ENCODE results near the gene FAM9A.

The FAM9A gene

DNA sequence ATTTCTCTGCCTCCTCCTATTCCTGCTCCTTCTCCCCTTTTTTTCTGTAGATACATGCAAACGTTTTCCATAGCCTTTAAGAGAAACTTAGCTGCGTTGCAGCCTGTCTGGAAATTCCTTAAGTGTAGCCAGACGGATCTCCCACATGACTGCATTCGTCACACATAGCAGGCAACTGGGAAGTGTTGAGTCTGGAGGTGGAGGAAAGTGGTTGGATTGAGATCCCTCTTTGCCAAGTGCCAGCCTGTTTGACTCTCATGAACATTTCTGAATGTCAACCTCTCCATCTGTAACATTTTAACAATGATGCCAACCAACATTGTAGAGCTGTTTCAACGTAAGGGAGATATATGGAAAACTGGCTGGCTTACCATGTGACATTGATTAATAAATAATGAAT lies 45.1 kb upstream of the FAM9A start:
- TF ChIP-seq BACH2 (CRISPR knock-in tag; IDR thresholded peaks at IDR 0.05; ENCODE audit: borderline replicate concordance) = no peak
- no peak for TF ChIP-seq CSDC2 (CRISPR knock-in tag; IDR thresholded peaks at IDR 0.05)
- no peak for TF ChIP-seq OSR1 (CRISPR knock-in tag; IDR thresholded peaks at IDR 0.05)
- TF ChIP-seq ISL1 (CRISPR knock-in tag; IDR thresholded peaks at IDR 0.05) = no peak
- TF ChIP-seq TOX (CRISPR knock-in tag; IDR thresholded peaks at IDR 0.05; ENCODE audit: borderline replicate concordance) = no peak
- TF ChIP-seq, protein P1, sequence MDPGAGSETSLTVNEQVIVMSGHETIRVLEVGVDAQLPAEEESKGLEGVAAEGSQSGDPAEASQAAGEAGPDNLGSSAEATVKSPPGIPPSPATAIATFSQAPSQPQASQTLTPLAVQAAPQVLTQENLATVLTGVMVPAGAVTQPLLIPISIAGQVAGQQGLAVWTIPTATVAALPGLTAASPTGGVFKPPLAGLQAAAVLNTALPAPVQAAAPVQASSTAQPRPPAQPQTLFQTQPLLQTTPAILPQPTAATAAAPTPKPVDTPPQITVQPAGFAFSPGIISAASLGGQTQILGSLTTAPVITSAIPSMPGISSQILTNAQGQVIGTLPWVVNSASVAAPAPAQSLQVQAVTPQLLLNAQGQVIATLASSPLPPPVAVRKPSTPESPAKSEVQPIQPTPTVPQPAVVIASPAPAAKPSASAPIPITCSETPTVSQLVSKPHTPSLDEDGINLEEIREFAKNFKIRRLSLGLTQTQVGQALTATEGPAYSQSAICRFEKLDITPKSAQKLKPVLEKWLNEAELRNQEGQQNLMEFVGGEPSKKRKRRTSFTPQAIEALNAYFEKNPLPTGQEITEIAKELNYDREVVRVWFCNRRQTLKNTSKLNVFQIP (CRISPR knock-in tag; IDR thresholded peaks at IDR 0.05; ENCODE audit: borderline replicate concordance, low read depth) = no peak
- TF ChIP-seq, protein P2, sequence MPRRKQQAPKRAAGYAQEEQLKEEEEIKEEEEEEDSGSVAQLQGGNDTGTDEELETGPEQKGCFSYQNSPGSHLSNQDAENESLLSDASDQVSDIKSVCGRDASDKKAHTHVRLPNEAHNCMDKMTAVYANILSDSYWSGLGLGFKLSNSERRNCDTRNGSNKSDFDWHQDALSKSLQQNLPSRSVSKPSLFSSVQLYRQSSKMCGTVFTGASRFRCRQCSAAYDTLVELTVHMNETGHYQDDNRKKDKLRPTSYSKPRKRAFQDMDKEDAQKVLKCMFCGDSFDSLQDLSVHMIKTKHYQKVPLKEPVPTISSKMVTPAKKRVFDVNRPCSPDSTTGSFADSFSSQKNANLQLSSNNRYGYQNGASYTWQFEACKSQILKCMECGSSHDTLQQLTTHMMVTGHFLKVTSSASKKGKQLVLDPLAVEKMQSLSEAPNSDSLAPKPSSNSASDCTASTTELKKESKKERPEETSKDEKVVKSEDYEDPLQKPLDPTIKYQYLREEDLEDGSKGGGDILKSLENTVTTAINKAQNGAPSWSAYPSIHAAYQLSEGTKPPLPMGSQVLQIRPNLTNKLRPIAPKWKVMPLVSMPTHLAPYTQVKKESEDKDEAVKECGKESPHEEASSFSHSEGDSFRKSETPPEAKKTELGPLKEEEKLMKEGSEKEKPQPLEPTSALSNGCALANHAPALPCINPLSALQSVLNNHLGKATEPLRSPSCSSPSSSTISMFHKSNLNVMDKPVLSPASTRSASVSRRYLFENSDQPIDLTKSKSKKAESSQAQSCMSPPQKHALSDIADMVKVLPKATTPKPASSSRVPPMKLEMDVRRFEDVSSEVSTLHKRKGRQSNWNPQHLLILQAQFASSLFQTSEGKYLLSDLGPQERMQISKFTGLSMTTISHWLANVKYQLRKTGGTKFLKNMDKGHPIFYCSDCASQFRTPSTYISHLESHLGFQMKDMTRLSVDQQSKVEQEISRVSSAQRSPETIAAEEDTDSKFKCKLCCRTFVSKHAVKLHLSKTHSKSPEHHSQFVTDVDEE (CRISPR knock-in tag; IDR thresholded peaks at IDR 0.05) = no peak
- no peak for ATAC-seq

GRCh38 chrX:8845469-8845868 lies 44.3 kb upstream of the FAM9A start:
- TF ChIP-seq, protein P2 (CRISPR knock-in tag; IDR thresholded peaks at IDR 0.05) = no peak
- TF ChIP-seq ARNTL (CRISPR knock-in tag; IDR thresholded peaks at IDR 0.05; ENCODE audit: borderline replicate concordance, low read depth) = no peak
- no peak for TF ChIP-seq ZNF565 (CRISPR knock-in tag; conservative IDR thresholded peaks at IDR 0.05; ENCODE audit: low read depth)
- TF ChIP-seq RARB (CRISPR knock-in tag; IDR thresholded peaks at IDR 0.05) = no peak
- no peak for TF ChIP-seq CSDC2 (CRISPR knock-in tag; IDR thresholded peaks at IDR 0.05)
- TF ChIP-seq ZNF8 (CRISPR knock-in tag; IDR thresholded peaks at IDR 0.05) = no peak
- TF ChIP-seq, protein P3, sequence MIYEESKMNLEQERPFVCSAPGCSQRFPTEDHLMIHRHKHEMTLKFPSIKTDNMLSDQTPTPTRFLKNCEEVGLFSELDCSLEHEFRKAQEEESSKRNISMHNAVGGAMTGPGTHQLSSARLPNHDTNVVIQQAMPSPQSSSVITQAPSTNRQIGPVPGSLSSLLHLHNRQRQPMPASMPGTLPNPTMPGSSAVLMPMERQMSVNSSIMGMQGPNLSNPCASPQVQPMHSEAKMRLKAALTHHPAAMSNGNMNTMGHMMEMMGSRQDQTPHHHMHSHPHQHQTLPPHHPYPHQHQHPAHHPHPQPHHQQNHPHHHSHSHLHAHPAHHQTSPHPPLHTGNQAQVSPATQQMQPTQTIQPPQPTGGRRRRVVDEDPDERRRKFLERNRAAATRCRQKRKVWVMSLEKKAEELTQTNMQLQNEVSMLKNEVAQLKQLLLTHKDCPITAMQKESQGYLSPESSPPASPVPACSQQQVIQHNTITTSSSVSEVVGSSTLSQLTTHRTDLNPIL (CRISPR knock-in tag; IDR thresholded peaks at IDR 0.05; ENCODE audit: low read depth) = no peak
- TF ChIP-seq ZNF70 (CRISPR knock-in tag; IDR thresholded peaks at IDR 0.05) = no peak
- no peak for TF ChIP-seq ZFP30 (CRISPR knock-in tag; IDR thresholded peaks at IDR 0.05)
- TF ChIP-seq ESRRG (CRISPR knock-in tag; IDR thresholded peaks at IDR 0.05) = no peak
- TF ChIP-seq, protein P4, sequence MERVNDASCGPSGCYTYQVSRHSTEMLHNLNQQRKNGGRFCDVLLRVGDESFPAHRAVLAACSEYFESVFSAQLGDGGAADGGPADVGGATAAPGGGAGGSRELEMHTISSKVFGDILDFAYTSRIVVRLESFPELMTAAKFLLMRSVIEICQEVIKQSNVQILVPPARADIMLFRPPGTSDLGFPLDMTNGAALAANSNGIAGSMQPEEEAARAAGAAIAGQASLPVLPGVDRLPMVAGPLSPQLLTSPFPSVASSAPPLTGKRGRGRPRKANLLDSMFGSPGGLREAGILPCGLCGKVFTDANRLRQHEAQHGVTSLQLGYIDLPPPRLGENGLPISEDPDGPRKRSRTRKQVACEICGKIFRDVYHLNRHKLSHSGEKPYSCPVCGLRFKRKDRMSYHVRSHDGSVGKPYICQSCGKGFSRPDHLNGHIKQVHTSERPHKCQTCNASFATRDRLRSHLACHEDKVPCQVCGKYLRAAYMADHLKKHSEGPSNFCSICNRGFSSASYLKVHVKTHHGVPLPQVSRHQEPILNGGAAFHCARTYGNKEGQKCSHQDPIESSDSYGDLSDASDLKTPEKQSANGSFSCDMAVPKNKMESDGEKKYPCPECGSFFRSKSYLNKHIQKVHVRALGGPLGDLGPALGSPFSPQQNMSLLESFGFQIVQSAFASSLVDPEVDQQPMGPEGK (CRISPR knock-in tag; IDR thresholded peaks at IDR 0.05; ENCODE audit: borderline replicate concordance) = no peak
- ATAC-seq = no peak

DNA sequence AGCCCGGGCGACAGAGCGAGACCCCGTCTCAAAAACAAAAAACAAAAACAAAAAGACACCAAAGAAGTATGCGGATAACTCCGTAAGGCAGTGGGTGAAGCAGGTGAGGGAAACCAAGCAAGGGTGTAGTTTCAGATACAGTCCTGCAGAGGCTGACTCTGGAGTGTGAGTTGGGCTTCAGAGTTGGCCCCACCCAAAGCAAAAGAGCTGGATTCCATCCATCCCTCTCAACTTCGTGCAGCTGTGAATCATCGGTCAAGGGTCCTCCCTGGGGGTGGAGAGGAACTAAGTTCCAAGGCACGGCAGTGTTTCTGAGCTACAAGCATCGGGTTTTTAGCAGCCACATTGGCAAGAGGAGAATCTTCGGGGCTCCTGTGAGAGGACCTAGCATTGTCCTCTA lies 43.9 kb upstream of the FAM9A start:
- ATAC-seq = no peak
- no peak for TF ChIP-seq OSR1 (CRISPR knock-in tag; IDR thresholded peaks at IDR 0.05)
- no peak for TF ChIP-seq BACH2 (CRISPR knock-in tag; IDR thresholded peaks at IDR 0.05; ENCODE audit: borderline replicate concordance)
- TF ChIP-seq, protein P2 (CRISPR knock-in tag; IDR thresholded peaks at IDR 0.05) = no peak
- TF ChIP-seq, protein P1 (CRISPR knock-in tag; IDR thresholded peaks at IDR 0.05; ENCODE audit: borderline replicate concordance, low read depth) = no peak
- no peak for TF ChIP-seq TCF4 (CRISPR knock-in tag; IDR thresholded peaks at IDR 0.05; ENCODE audit: borderline replicate concordance)
- TF ChIP-seq PPARA (CRISPR knock-in tag; IDR thresholded peaks at IDR 0.05; ENCODE audit: borderline replicate concordance) = no peak
- TF ChIP-seq ISL1 (CRISPR knock-in tag; IDR thresholded peaks at IDR 0.05) = no peak
- no peak for TF ChIP-seq RARB (CRISPR knock-in tag; IDR thresholded peaks at IDR 0.05)
- no peak for TF ChIP-seq ZC3H10 (CRISPR knock-in tag; IDR thresholded peaks at IDR 0.05)
- no peak for TF ChIP-seq ZFP30 (CRISPR knock-in tag; IDR thresholded peaks at IDR 0.05)
- TF ChIP-seq ZNF8 (CRISPR knock-in tag; IDR thresholded peaks at IDR 0.05) = no peak
- TF ChIP-seq ARNTL (CRISPR knock-in tag; IDR thresholded peaks at IDR 0.05; ENCODE audit: borderline replicate concordance, low read depth) = no peak
- no peak for TF ChIP-seq ZNF70 (CRISPR knock-in tag; IDR thresholded peaks at IDR 0.05)
- no peak for TF ChIP-seq GLIS3 (CRISPR knock-in tag; IDR thresholded peaks at IDR 0.05)
- TF ChIP-seq, protein P3 (CRISPR knock-in tag; IDR thresholded peaks at IDR 0.05; ENCODE audit: low read depth) = no peak

Data from SK-N-SH treated with all-trans-retinoic acid at 6 μM for 48 hours (cell line).